ENCODE results near the gene TTC19. TPM values are rescaled to one million over a fixed set of nuclear protein-coding genes. Genes with fewer than 3 reads are reported as not detected.

The TTC19 gene
- total and polyA plus RNA-seq, 2 experiments from 2014 or later: 30.3 to 93.5 TPM

DNA sequence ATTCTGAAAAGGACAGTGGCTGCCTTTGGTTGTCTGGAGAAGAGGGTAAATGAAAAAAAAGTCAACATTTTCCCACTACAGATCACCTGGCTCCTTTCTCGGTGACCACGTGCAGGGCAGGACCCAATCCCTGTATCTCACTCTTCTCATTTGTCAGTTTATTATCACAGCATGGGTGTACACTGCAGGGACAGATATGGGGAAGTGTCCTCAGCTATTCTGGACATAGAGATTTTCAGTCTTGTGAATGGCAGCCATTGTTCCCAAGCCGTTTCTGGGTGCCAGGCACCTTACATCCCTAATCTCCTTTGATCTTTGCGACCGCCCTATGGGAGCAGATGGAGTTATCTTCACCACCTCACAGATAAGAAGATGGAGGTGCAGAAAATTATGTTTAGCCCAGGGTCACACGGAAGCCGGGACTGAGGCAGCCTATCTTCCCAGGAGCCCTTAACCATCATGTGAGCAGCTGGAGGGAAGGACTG, 47.5 kb upstream of the TTC19 start:
- DNase-seq (ENCODE audit: low spot score) (no peak), ATAC-seq (no peak)
- Histone ChIP-seq H3K27me3 (ENCODE audit: insufficient read depth) (peaks cover 2% of the 10 kb centered on the region; the same call in 1 of the 2 replicates), H3K4me3 (no peak overlapping the region), H3F3A (replicated peaks; ENCODE audit: low read depth) (no peaks in the 10 kb centered on the region), H2AFZ (no peak overlapping the region), H4K20me1 (replicated peaks; ENCODE audit: insufficient read depth) (no peaks in the 10 kb centered on the region), H3K36me3 (ENCODE audit: insufficient read depth) (no peaks in the 10 kb centered on the region), H3K79me2 (replicated peaks; ENCODE audit: insufficient read depth) (no peaks in the 10 kb centered on the region), H3K4me2 (no peak overlapping the region), H3K9me2 (ENCODE audit: insufficient read depth) (no peaks in the 10 kb centered on the region), H3K4me1 (ENCODE audit: insufficient read depth) (peaks cover 7% of the 10 kb centered on the region; the same call in 1 of the 2 replicates), H3K27ac (ENCODE audit: low read depth) (no peak overlapping the region)
- Mint-ChIP-seq H3K4me3 (no peak overlapping the region), H3K27me3 (ENCODE audit: insufficient read depth, low read depth, poor library complexity) (peaks cover 11% of the 10 kb centered on the region), H3K4me1 (peaks cover 18% of the 10 kb centered on the region), H3K36me3 (ENCODE audit: low read depth) (peaks cover 3% of the 10 kb centered on the region; the same call in 2 of the 3 replicates), H3K27ac (no peak overlapping the region), H3K9me3 (no peaks in the 10 kb centered on the region)
- TF ChIP-seq NANOG (IDR thresholded peaks at IDR 0.05; ENCODE audit: borderline replicate concordance) (no peak), CREB1 (CRISPR knock-in tag; IDR thresholded peaks at IDR 0.05; ENCODE audit: low read depth) (no peak), EZH2phosphoT487 (IDR thresholded peaks at IDR 0.05; ENCODE audit: unreplicated experiment) (no peak), JUNB (IDR thresholded peaks at IDR 0.05; ENCODE audit: unreplicated experiment) (no peak), EZH2 (IDR thresholded peaks at IDR 0.05; ENCODE audit: low read depth, unreplicated experiment) (no peak), ZNF331 (CRISPR knock-in tag; IDR thresholded peaks at IDR 0.05; ENCODE audit: low read depth) (no peak), POLR2AphosphoS5 (IDR thresholded peaks at IDR 0.05; ENCODE audit: low read depth) (no peak), STAT1 (IDR thresholded peaks at IDR 0.05; ENCODE audit: unreplicated experiment) (no peak), ZNF114 (CRISPR knock-in tag; IDR thresholded peaks at IDR 0.05) (no peak)
- TF ChIP-seq, protein P1, sequence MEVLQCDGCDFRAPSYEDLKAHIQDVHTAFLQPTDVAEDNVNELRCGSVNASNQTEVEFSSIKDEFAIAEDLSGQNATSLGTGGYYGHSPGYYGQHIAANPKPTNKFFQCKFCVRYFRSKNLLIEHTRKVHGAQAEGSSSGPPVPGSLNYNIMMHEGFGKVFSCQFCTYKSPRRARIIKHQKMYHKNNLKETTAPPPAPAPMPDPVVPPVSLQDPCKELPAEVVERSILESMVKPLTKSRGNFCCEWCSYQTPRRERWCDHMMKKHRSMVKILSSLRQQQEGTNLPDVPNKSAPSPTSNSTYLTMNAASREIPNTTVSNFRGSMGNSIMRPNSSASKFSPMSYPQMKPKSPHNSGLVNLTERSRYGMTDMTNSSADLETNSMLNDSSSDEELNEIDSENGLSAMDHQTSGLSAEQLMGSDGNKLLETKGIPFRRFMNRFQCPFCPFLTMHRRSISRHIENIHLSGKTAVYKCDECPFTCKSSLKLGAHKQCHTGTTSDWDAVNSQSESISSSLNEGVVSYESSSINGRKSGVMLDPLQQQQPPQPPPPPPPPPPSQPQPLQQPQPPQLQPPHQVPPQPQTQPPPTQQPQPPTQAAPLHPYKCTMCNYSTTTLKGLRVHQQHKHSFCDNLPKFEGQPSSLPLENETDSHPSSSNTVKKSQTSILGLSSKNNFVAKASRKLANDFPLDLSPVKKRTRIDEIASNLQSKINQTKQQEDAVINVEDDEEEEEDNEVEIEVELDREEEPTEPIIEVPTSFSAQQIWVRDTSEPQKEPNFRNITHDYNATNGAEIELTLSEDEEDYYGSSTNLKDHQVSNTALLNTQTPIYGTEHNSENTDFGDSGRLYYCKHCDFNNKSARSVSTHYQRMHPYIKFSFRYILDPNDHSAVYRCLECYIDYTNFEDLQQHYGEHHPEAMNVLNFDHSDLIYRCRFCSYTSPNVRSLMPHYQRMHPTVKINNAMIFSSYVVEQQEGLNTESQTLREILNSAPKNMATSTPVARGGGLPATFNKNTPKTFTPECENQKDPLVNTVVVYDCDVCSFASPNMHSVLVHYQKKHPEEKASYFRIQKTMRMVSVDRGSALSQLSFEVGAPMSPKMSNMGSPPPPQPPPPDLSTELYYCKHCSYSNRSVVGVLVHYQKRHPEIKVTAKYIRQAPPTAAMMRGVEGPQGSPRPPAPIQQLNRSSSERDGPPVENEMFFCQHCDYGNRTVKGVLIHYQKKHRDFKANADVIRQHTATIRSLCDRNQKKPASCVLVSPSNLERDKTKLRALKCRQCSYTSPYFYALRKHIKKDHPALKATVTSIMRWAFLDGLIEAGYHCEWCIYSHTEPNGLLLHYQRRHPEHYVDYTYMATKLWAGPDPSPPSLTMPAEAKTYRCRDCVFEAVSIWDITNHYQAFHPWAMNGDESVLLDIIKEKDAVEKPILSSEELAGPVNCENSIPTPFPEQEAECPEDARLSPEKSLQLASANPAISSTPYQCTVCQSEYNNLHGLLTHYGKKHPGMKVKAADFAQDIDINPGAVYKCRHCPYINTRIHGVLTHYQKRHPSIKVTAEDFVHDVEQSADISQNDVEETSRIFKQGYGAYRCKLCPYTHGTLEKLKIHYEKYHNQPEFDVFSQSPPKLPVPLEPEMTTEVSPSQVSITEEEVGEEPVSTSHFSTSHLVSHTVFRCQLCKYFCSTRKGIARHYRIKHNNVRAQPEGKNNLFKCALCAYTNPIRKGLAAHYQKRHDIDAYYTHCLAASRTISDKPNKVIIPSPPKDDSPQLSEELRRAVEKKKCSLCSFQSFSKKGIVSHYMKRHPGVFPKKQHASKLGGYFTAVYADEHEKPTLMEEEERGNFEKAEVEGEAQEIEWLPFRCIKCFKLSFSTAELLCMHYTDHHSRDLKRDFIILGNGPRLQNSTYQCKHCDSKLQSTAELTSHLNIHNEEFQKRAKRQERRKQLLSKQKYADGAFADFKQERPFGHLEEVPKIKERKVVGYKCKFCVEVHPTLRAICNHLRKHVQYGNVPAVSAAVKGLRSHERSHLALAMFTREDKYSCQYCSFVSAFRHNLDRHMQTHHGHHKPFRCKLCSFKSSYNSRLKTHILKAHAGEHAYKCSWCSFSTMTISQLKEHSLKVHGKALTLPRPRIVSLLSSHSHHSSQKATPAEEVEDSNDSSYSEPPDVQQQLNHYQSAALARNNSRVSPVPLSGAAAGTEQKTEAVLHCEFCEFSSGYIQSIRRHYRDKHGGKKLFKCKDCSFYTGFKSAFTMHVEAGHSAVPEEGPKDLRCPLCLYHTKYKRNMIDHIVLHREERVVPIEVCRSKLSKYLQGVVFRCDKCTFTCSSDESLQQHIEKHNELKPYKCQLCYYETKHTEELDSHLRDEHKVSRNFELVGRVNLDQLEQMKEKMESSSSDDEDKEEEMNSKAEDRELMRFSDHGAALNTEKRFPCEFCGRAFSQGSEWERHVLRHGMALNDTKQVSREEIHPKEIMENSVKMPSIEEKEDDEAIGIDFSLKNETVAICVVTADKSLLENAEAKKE (CRISPR knock-in tag; IDR thresholded peaks at IDR 0.05): no peak
- TF ChIP-seq, protein P2, sequence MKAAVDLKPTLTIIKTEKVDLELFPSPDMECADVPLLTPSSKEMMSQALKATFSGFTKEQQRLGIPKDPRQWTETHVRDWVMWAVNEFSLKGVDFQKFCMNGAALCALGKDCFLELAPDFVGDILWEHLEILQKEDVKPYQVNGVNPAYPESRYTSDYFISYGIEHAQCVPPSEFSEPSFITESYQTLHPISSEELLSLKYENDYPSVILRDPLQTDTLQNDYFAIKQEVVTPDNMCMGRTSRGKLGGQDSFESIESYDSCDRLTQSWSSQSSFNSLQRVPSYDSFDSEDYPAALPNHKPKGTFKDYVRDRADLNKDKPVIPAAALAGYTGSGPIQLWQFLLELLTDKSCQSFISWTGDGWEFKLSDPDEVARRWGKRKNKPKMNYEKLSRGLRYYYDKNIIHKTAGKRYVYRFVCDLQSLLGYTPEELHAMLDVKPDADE (IDR thresholded peaks at IDR 0.05): no peak
- TF ChIP-seq, protein P3, sequence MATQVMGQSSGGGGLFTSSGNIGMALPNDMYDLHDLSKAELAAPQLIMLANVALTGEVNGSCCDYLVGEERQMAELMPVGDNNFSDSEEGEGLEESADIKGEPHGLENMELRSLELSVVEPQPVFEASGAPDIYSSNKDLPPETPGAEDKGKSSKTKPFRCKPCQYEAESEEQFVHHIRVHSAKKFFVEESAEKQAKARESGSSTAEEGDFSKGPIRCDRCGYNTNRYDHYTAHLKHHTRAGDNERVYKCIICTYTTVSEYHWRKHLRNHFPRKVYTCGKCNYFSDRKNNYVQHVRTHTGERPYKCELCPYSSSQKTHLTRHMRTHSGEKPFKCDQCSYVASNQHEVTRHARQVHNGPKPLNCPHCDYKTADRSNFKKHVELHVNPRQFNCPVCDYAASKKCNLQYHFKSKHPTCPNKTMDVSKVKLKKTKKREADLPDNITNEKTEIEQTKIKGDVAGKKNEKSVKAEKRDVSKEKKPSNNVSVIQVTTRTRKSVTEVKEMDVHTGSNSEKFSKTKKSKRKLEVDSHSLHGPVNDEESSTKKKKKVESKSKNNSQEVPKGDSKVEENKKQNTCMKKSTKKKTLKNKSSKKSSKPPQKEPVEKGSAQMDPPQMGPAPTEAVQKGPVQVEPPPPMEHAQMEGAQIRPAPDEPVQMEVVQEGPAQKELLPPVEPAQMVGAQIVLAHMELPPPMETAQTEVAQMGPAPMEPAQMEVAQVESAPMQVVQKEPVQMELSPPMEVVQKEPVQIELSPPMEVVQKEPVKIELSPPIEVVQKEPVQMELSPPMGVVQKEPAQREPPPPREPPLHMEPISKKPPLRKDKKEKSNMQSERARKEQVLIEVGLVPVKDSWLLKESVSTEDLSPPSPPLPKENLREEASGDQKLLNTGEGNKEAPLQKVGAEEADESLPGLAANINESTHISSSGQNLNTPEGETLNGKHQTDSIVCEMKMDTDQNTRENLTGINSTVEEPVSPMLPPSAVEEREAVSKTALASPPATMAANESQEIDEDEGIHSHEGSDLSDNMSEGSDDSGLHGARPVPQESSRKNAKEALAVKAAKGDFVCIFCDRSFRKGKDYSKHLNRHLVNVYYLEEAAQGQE (IDR thresholded peaks at IDR 0.05; ENCODE audit: unreplicated experiment): no peak
- TF ChIP-seq, protein P4, sequence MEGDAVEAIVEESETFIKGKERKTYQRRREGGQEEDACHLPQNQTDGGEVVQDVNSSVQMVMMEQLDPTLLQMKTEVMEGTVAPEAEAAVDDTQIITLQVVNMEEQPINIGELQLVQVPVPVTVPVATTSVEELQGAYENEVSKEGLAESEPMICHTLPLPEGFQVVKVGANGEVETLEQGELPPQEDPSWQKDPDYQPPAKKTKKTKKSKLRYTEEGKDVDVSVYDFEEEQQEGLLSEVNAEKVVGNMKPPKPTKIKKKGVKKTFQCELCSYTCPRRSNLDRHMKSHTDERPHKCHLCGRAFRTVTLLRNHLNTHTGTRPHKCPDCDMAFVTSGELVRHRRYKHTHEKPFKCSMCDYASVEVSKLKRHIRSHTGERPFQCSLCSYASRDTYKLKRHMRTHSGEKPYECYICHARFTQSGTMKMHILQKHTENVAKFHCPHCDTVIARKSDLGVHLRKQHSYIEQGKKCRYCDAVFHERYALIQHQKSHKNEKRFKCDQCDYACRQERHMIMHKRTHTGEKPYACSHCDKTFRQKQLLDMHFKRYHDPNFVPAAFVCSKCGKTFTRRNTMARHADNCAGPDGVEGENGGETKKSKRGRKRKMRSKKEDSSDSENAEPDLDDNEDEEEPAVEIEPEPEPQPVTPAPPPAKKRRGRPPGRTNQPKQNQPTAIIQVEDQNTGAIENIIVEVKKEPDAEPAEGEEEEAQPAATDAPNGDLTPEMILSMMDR (conservative IDR thresholded peaks at IDR 0.05; ENCODE audit: low read depth in 2 of 2): no peak
